HG03469 (cell line): ENCODE results near the gene PEMT.
A peak's percentile ranks its signal among the peaks of the same experiment; 100 is the strongest.

ENCODE experiments used
- ATAC-seq: cut with Tn5 transposase; IDR thresholded peaks from one replicate; pipeline ENCODE4 v1.9.1; 2021; ENCODE audit warnings: mild to moderate bottlenecking, moderate library complexity, moderate number of reproducible peaks; ENCODE audit not compliant: unreplicated experiment

Gene PEMT

DNA sequence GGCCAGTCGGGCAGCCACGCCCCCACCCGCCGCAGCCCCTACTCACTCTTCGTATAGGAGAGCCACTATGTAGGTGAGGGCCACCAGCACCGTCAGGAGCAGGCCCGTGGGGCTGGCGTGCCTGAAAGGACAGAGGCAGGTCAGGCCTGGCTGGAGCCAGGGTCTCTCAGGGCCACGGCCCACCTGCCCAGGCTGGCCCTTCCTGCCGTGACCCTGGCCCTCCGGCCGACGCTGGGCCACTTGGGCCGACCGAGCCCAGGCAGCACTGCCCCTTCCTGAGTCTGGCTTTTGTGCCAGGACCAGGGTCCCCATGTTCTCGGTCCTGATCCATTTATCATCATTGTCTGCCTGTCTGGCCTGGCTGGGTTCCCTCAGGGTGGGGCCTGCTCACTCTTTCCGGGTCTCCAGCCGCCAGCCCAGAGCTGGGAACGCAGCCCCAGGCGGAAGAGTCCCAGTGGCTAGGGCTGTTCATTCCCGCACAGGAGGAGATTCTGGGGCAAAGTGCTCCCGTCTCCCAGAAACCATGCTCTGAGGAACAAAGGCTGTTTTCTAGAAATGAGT is 85.2 kb downstream of the PEMT start:
- no peak for ATAC-seq

DNA sequence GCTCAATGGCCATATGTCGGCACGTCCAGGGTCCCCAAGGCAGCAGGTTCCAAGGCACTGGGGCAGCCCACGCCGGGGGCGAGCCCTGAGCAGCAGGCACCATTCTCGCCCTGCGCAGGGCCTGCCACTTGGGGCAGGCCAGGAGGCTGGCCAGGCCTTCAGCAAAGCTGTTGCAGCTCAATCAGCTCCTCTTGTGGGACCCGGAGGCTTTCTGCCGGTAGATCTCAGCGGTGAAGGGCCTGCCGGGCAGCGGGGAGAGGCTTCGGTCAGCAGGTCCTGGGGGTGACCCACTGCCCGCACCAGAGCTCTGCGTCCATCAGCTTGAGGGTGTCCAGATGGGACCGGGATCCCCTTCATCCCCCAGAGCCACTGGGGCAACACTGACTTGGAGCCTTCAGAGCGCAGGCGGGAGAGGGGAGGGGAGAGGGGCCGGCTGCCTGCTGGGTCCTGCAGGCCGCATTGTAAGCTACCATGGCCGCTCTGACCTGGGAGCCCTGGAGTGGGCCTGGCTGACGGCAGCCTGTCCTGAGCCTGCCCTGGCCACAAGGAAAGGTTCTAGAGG is 85.8 kb downstream of the PEMT start:
- no peak for ATAC-seq

DNA sequence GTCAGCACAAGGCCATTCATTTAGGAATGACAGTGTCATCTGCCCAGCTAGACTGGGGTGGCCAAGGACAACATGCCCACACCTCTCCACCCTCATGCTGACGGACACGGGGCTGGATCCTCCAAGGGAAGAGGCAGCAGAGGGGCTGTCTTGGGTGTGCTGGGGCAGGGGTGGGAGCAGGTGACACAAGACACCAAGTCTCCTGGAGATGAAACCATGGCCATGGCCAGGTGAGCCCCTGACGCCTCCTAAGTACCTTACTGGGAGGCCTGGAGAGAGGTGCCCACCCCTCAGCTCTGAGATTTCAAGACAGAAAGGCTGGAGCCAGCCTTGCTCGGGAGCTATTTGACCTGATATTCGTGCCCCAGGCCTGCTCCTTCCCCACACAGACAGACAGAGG is 86.4 kb downstream of the PEMT start:
- no peak for ATAC-seq

DNA sequence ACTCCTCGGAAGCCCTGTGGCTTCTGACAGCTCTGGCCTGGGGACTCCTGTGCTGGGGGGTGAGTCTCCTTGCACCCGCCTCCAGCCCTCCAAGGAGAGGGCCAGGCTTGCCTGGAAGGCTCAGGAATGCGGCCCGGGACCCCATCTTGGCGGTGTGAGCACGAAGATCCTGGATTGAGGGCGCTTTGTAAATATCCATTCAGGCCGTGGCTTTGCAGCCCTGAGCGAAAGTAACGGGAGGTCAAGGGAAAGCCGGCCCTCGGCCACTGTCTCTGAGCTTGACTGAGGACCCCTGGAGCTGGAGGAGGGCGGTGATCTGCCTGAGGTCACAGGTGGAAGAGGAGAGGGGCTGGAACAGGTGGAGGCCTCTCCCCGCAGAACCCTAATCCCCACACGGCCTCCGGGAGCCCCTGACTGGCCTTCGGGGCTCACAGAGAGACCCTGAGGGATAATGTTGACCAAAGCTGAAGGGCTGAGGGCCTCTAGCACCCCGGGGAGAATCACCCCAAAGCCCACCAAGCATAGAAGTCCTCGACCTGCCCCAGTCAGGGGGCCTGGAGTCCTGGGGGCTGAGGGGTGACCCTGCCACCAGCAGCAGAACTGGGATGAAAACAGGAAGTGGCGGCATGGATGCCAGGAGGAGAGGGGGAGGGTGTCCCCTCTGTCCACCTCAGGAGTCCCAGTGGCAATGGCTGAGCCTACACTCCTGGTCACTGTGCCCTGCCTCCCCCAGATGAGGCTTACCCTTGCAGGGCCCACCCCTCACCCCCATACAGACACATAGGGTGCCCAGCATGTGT is 87.0 kb downstream of the PEMT start:
- ATAC-seq: no peak

DNA sequence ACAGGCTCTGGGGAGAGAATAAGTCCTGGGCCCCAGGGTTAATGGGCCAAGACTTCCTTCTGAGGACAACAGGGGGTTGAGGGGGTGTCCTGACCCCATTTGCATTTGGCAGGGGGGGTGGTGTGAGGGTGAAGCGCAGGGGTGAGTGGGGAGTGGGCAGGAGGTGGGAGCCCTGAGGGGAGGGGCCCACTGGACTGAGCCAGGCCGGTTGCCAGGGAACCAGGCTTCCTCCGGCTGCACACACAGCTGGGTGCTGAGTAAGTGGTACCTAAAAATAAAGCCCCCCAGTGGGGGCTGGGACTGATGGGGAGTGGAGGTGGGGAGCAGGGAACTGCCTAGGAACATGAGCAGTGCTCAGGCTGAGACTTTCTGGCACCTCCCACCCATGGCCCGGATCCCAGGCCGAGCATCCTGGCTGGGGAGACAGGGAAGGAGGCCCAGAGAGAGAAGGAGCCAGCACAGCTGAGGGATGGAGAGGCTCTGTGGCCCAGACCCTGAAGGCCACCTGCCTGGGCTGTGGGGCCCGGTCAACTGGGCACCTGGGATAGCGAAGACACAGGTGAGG is 87.9 kb downstream of the PEMT start:
- ATAC-seq: no peak

DNA sequence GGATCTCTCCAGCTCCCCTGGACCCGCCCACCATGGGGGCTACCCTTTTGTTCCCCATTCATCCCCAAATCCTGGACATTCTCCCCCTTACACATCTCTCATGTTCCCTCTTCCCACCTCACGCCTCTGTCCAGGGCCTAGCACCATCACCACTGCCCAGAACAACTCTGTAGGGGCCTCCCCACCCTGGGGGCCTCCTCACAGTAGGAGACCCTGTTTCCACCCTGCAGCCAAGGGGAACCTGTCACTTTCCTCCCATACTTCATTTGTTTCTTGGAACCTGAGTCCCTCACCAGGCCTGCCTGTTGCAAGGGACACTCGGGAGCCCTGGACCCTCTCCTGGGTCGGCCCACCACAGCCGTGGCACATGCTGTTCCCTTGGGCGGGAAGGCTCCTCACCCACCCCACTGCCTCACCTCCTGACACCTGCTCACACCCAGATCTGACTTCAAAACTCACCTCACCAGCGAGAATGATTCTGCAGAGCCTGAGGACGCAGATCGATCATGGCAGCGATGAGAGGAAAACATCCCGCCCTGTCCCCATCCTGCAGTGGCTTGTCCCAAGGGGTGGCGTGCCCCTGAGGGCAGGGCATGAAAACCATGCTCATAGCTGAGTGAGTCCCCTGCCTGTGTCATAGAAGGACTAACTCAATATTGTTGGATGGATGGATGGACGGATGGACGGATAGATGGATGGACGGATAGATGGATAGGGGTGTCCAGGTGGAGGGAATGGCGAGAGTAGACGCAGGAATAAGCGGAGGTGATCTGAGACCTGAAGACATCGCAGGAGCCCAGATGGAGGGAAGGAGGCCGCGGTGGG is 88.6 kb downstream of the PEMT start:
- ATAC-seq: no peak

DNA sequence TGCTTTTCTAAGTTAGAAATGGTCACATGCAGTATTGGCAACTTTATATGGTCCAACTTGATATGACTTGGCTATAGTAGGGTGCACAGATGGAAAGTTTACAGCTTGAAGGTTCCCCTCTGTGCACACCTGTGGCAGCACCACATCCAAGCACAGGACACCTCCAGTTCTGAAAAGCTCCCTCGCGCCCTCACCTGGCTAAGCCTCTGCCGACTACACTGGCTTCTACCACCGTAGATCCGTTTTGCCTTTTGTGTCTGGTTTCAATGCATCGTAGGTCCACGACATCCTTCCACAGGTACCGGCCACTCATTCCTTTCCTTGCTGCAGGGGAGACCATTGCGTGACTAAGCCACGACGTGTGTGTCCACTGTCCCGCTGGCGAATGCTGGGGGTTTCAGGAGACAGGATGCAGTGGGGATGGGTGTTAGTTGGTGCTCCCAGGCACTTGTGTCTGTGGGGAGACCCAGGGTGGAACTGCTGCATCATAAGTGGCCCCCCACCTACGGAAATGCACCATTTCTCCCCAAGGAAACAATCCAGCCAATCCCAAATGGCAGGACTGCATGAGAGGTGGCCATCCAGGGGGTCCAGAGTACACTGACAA is 90.4 kb downstream of the PEMT start:
- no peak for ATAC-seq

DNA sequence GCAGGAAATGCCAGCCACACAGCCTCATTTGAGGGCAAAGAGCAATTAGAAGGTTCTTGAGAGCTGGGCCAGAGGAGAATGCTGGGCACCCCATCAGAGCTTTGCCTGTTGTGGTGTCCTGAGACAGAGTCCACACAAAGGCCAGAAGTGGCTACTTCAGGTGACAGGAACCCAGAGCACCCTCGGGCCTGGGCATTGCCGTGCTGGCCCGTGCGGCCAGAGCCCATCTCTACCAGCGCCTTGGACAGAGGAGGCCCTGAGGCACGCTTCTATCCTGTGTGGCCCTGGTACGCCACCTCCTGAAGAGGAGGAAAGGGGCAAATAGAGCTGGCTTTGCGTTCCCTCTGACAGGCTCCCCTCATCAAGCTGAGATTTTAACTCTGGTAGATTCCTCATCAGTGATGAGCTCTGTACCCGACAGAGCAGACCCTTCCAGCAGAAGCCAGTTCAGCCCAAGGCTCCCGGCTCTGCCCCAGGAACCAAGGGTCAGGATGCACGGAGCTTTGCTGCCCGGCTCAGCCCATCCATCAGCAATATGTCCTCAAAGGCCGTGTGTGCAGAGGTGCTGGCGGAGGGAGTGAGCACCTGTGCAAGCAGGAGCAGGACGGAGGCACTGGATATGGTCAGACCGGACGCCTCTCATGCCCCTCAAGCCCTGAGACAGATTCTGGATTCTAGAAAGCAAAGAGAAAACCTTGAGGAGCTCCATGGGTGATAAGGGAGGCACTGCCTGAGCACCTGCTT is 91.9 kb downstream of the PEMT start:
- no peak for ATAC-seq

DNA sequence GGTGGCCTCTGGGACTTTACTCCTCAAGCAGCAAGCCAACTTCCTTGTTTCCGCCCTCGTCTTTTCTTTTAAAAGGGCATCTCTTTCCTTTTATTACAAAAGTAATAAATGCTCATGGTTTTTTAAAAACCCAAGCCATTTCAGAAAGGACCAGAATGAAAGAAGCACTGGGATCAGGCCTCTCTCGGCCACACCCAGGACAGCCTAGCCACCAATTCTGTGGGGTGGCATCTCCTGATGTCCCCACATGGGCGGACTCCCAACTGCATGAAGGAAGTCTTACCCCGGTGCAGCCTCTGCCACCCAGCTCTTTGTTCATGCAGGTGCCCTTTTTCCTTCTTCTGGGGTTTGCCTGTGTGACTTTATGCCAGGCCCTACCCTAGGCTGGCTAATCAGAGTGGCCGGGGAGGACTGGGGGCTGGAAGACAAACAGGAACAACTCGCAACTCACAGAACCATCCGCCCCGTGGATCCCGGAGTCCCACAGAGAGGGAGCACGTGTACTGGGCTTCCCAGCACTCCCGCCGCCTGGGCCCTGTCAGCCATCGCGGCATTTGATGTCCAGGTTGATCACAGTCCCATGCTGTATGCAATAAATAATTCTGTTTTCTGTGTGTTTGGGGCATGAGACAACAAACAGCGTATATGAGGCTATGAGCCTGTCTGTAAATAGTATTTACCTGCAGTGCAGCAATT is 92.8 kb downstream of the PEMT start:
- no peak for ATAC-seq

DNA sequence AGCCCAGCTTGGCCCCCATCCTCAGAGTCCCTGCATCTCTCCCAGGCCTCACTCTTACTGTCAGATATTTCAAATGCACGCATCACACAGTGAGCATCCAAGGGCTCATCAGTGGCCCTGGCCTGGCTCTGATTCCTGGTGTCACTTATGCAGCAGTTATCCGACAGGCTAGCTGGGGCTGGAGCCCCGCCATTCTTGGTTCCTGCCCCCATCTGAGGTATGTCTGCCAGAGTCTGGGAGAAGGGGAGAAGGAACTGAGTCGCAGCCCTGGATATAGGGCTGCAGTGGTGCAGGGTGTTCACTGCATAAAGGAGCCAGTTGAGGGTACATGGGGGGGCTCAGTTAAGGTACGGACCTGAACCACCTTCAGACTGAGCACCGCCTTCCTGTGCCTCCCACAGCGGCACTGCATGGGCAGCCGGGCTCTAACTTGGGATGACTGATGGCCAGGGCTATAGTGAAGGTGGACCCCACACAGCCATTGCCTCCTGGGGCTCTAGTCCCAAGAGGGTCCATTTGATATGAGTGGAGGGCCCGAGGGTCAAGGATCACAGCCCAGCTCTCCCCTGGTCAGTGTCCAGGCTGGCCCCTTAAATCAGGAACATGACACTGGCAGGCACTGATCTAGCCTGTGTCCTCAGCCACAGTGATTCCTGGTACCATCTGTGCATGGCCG is 93.5 kb downstream of the PEMT start:
- no peak for ATAC-seq

DNA sequence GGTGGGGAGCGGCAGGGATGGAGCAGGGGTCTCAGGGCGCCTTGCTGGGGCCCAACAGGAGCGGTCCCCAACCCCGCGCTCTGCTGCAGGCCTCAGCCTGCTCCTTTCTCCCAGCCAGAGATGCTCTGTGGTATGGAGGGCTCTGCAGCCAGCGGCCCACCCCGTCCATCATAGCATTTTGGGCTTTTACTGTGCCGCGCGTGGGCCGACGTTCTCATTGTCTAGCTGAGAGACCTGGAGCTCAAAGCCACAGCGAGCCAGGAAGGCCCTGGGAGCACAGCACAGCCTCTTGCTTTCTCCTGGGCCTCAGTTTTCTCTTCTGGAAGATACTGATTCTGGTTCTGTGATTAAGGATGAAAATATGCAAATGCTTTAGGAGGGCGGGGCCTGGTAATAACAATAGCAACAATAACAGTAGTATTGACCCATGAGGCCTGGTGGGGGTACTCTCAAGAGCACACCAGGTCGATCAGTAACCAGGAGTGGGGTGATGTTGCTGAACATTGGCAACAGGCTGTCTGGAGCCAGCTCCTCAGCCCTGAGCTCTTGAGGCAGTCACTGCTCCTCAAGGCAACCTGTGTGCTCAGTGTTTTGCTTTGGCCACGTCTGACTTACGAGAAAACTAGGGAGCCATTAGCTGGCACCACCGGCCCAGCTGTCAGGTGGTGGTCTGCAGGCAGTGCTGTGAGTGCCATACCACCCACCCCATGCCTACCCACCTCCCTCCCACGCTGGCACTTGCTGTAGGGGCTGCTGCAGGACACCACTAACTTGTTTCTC is 94.3 kb downstream of the PEMT start:
- no peak for ATAC-seq

DNA sequence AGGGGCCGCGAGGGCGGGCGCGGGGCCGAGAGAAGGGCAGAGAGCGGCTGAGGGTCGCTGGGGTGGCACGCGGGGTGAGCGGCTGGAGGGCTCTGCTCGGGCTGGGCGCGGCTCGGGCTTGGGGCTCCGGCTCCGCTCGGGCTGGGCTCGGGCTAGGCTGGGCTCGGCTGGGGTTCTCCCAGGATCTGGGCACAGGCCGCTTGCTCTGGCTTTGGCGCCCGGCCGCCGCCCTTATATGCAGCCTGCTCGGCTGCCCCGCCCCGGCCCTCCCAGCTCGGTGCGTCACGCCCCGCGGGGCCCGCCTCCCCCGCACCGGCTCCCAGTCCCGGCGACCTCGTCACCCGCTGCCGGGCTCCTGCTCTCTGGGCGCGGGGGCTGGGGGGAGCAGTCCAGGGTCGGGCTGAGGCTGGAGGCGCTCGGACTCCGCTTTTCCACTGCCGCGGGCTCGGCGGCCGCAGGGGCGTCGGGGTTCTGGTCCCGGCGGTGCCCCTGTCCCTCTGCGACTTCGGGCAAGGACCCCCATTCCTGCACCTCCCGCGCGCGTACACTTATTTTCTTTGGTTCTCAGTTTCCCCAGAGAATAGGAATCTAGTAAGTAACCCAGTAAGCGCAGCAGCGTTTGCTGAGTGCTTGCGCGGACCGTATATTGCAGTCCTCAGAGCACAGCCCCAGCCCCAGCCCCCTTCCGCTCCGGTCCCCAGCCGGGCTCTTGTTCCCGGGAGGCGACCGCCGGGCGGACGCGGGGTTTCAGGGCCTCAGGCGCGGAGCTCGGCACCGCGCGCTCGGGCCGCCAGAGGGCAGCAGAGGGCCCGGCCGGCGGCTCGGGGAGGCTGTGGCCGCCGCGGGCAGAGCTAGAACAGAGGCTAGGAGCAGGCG is 95.1 kb downstream of the PEMT start, which contains the start of gene RASD1:
Gene RASD1, minus strand, starts transcription at position 207 of the 876 bp plus-strand sequence. CDS start 214 bp downstream, outside the sequence.
- ATAC-seq: peak; percentile 54

DNA sequence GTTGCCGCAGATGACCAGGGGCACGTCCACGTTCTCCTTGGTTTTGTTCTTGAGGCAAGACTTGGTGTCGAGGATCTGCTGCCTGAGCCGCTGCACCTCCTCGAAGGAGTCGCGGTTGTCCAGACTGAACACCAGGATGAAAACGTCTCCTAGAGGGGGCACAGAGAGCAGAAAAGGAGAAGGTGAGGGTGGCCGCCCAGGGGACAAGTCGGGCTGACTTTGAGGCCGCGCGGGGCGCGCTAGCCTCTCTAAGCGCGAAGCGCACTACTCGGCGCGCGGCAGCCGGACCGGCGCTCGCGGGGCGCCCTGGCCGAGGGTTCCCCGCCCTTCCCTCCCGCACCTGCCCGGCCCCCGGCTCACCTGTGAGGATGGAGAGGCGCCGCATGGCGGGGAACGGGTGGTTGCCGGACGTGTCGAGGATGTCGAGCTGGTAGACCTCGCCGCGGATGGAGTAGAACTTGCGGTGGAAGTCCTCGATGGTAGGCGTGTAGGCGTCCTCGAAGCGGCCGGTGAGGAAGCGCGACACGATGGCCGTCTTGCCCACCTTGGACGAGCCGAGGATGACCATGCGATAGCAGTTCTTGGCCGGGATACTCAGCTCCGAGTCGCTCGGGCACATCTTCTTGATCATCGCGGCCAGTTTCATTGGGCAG is 95.8 kb downstream of the PEMT start:
- no peak for ATAC-seq

DNA sequence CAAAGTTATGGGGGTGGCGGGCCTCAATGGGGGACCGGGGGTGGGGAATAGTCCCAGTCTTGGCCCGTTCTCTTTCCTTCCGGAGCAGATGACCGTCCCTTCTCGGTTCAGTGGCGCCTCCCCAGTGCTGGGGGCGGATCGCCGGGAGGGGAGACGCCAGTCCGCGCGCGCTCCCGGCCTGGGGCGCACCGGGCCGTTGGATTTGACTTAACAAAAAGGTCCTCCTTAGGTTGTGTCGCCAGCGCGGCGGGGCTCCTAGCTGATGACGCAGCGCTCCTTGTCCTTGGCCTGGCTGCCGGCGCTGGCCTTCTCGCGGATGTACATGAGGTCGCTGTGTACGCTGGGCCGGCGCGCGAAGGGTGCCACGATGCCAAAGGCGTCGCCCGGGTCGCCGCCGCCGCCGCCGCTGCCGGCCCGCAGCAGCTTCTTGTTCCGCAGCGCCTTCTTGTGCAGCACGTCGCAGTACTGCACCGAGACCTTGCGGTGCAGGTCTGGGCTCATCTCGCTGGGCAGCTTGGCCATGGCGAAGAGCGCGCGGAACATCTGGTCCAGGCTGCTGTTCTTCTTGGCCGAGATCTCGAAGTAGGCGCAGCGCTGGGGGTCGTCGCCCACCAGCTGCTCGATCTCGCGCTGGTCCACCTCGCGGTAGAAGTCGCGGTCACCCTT is 96.5 kb downstream of the PEMT start:
- no peak for ATAC-seq

DNA sequence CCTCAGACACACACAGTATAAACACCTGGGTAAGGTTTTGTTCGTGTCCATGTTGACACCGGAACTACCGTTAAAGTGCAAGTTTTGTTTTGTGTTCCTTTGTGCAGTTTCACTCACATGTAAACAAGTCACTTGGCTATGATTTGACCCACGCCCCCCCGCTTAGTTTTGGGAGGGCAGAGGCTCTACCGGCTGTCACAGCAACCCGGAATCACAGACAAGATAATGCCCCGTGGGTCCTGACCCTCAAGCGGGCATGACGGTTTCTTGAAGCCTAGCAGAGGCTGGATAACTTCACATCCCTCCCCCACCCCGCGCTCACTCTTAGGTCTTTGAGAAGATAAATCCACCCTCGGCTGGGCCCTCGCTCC is 97.0 kb downstream of the PEMT start:
- ATAC-seq: no peak

DNA sequence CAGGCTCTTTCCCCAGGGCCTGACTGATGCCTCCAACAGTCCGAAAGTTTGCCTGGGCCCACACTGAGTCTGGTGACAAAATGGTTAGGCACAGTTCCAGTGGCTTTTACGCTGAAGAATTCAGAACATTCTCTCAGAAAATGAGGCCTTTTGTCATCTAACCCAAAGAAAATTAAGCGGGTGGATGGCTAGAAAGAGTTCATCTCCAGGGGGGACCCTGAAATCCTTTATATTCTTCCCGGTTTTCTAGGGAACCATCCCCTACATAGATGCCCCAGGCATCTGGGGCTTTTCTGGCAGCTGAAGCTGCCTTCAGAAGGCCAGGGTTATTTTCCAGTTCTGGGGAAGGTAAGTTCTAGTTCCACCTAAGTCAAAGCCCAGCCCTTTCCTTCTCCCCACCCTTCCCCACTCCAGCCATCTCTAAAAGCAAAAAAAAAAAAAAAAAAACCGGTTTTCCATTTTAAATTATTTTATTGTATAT is 97.5 kb downstream of the PEMT start:
- no peak for ATAC-seq
